SH-SY5Y (cell line): ENCODE measurements around the gene SBNO2.

Source experiments
- GATA2 ChIP-seq: IDR thresholded peaks from 2 replicates; pipeline ENCODE4 v1.6.1; 2011; ENCODE audit warnings: mild to moderate bottlenecking, low read depth, low read length
- GATA3 ChIP-seq: IDR thresholded peaks from 2 replicates; pipeline ENCODE4 v1.6.1; 2011; ENCODE audit warnings: low read depth, mild to moderate bottlenecking, low read length, moderate library complexity

DNA sequence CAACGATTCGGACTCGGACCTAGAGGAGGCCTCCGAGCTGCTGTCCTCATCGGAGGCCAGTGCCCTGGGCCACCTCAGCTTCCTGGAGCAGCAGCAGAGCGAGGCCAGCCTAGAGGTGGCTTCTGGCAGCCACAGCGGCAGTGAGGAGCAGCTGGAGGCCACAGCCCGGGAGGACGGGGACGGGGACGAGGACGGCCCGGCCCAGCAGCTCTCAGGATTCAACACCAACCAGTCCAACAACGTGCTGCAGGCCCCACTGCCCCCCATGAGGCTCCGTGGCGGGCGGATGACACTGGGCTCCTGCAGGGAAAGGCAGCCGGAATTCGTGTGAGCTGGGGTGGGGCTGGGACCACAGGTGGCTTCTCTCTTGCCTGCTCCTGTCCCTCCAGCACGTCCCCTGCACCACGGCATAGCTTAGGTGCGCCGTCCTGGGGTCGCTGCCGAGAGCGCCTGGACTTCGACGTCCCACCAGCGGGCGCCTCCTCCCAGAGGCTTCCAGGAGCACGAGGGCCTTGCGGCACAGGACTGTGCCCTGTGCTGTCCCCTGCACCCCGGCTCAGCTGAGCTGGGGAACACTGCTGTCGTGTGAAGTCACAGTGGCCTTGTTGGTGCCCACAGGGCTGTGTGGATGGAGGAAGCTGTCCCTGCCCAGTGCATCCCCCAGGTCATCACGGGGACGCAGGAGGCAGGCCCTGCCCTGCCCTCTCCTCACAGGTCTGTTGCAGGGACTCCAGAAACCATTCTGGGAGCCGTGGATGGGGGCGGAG is 88.2 kb downstream of the SBNO2 start:
- TF ChIP-seq GATA2 (no peak), GATA3 (no peak)
